Mucosa of rectum (tissue), 2 donors: ENCODE data around the gene FDX1.

Experiments used
- H3K27ac ChIP-seq, 2 donors: one replicate each; pipeline ENCODE4 v1.7.0; 2013; ENCODE audit warnings: inconsistent platforms in 2 of 2, low read depth in 2 of 2, low read length in 2 of 2
- H3K27me3 ChIP-seq, 2 donors: one replicate each; pipeline ENCODE4 v1.7.0; 2013; ENCODE audit warnings: low read length in 2 of 2; ENCODE audit not compliant: control insufficient read depth in 2 of 2, insufficient read depth in 2 of 2
- H3K36me3 ChIP-seq, 2 donors: one replicate each; pipeline ENCODE4 v1.7.0; 2013; ENCODE audit warnings: low read length in 2 of 2; ENCODE audit not compliant: control insufficient read depth in 2 of 2, insufficient read depth in 2 of 2
- H3K4me1 ChIP-seq, 2 donors: one replicate each; pipeline ENCODE4 v1.7.0; 2013; ENCODE audit warnings: low read length in 2 of 2, mild to moderate bottlenecking in 1 of 2; ENCODE audit not compliant: control insufficient read depth in 2 of 2, insufficient read depth in 2 of 2
- H3K4me3 ChIP-seq, 2 donors: one replicate each; pipeline ENCODE4 v1.7.0; 2013; ENCODE audit warnings: low read length in 2 of 2
- H3K9ac ChIP-seq, 2 donors: one replicate each; pipeline ENCODE4 v1.7.0; 2013; ENCODE audit warnings: low read length in 2 of 2, low read depth in 1 of 2, mild to moderate bottlenecking in 1 of 2
- H3K9me3 ChIP-seq, 2 donors: one replicate each; pipeline ENCODE4 v1.7.0; 2013; ENCODE audit warnings: low read length in 2 of 2; ENCODE audit not compliant: control insufficient read depth in 2 of 2
- donor health status: healthy.
- donor health status: Normal muscosa, but diverticular disease.

FDX1 gene

DNA sequence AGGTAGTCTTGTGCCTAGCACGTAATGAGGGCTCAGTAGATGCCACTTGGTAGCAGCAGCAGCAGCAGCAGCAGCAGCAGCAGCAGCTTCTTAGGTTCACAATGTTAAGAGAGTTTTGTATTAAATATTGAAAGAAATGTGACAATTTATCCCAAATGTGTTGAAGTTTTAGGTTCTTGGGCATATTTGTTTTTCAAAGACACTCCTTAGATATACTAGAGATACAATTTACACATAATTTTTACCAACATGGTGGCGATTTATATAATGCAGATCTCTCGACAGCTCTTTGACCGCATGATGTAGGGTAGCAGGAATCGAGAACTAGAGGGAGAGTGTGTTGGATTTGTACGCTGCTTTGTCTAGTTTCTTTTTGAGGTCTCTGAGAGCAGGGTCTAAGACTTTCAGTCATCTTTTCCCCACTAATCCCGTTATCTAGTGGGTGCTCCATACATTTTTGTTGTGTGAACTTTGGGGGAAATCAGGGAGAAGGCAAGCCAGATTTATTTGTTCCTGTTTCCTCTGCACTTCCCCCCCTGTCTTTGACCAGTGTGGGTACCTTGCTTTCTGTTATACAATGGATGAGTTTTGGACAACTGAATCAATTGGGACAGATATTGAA, 1.4 kb downstream of the FDX1 start:
- H3K9me3 ChIP-seq = no peaks in the 10 kb centered on the region
- H3K4me1 ChIP-seq = peaks cover 16 to 19% of the 10 kb centered on the region in 2 donors
- H3K4me3 ChIP-seq = peak overlapping the region; percentile 80 to 92
- peak overlapping the region; percentile 77 to 87 for H3K27ac ChIP-seq
- peak overlapping the region; percentile 83 to 84 for H3K9ac ChIP-seq
- no peaks in the 10 kb centered on the region for H3K27me3 ChIP-seq
- H3K36me3 ChIP-seq = no peaks in the 10 kb centered on the region

DNA sequence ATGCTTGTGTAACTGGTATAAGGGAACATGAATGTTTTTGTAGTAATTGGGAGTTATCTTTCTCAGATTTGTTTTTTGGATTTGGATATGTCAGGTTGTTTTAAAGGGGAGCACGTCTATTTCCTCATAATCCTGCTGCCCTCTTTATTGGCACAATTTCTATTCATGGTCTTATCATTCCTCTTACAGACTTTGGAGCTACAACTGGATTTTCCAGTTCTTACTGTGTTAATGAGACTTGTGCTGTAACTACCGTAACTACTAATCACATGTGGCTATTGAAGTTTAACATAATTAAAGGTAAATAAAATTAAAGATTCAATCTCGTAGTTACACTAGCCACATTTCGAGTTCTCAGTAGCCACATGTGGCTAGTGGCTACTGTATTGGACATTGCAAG, 1.9 kb downstream of the FDX1 start:
- Histone ChIP-seq H3K27me3 (no peaks in the 10 kb centered on the region), H3K4me3 (peak overlapping the region; percentile 80 to 92), H3K4me1 (peaks cover 16 to 19% of the 10 kb centered on the region in 2 donors), H3K36me3 (no peaks in the 10 kb centered on the region), H3K9ac (peak overlapping the region; percentile 52 to 83), H3K27ac (peak overlapping the region; percentile 77 to 87), H3K9me3 (no peaks in the 10 kb centered on the region)

GRCh38 chr11:110432713-110433392, 3.1 kb downstream of the FDX1 start:
- H3K9ac ChIP-seq = no peak overlapping the region
- H3K4me1 ChIP-seq = peaks cover 16 to 19% of the 10 kb centered on the region in 2 donors
- H3K27ac ChIP-seq = no peak overlapping the region
- H3K36me3 ChIP-seq = peaks cover 0 to 6% of the 10 kb centered on the region in 2 donors
- H3K4me3 ChIP-seq = no peak overlapping the region
- no peaks in the 10 kb centered on the region for H3K9me3 ChIP-seq
- H3K27me3 ChIP-seq = no peaks in the 10 kb centered on the region

- peaks cover 0 to 10% of the 10 kb centered on the region in 2 donors for H3K36me3 ChIP-seq
- H3K9me3 ChIP-seq = no peaks in the 10 kb centered on the region
- no peak overlapping the region for H3K4me3 ChIP-seq
- no peak overlapping the region for H3K9ac ChIP-seq
- H3K4me1 ChIP-seq = peaks cover 16 to 19% of the 10 kb centered on the region in 2 donors
- no peaks in the 10 kb centered on the region for H3K27me3 ChIP-seq
- H3K27ac ChIP-seq = no peak overlapping the region
Measured at GRCh38 chr11:110433393-110434333, 3.9 kb downstream of the FDX1 start.

GRCh38 chr11:110434952-110435779, 5.4 kb downstream of the FDX1 start:
- H3K4me3 ChIP-seq = no peak overlapping the region
- H3K9me3 ChIP-seq = no peaks in the 10 kb centered on the region
- peaks cover 0 to 10% of the 10 kb centered on the region in 2 donors for H3K36me3 ChIP-seq
- no peak overlapping the region for H3K9ac ChIP-seq
- H3K27me3 ChIP-seq = no peaks in the 10 kb centered on the region
- H3K4me1 ChIP-seq = peaks cover 14 to 19% of the 10 kb centered on the region in 2 donors
- no peak overlapping the region for H3K27ac ChIP-seq

GRCh38 chr11:110435780-110436717, 6.3 kb downstream of the FDX1 start:
- H3K9me3 ChIP-seq = no peaks in the 10 kb centered on the region
- peaks cover 10 to 19% of the 10 kb centered on the region in 2 donors for H3K4me1 ChIP-seq
- no peak overlapping the region for H3K4me3 ChIP-seq
- H3K27ac ChIP-seq = no peak overlapping the region
- H3K36me3 ChIP-seq = peaks cover 2 to 11% of the 10 kb centered on the region in 2 donors
- no peaks in the 10 kb centered on the region for H3K27me3 ChIP-seq
- H3K9ac ChIP-seq = no peak overlapping the region

DNA sequence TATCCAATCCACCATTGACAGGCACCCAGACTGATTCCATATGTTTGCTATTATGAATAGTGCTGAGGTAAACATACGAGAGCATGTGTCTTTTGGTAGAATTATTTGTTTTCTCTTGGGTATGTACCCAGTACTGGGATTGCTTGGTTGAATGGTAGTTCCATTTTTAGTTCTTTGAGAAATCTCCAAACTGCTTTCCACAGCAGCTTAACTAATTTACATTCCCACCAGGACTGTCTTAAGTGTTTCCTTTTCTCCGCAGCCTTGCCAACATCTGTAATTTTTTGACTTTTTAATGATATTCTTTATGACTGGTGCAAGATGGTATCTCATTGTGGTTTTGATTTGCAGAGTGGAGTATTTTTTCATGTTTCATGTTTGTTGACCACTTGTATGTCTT, 8.3 kb downstream of the FDX1 start:
- no peak overlapping the region for H3K9ac ChIP-seq
- H3K27me3 ChIP-seq = no peaks in the 10 kb centered on the region
- peaks cover 0 to 2% of the 10 kb centered on the region in 2 donors for H3K9me3 ChIP-seq
- H3K27ac ChIP-seq = no peak overlapping the region
- H3K36me3 ChIP-seq = peaks cover 2 to 18% of the 10 kb centered on the region in 2 donors
- no peak overlapping the region for H3K4me3 ChIP-seq
- peaks cover 0 to 3% of the 10 kb centered on the region in 2 donors for H3K4me1 ChIP-seq

- peaks cover 2 to 8% of the 10 kb centered on the region in 2 donors for H3K36me3 ChIP-seq
- H3K4me3 ChIP-seq = no peak overlapping the region
- H3K9me3 ChIP-seq = peaks cover 0 to 2% of the 10 kb centered on the region in 2 donors
Measured at GRCh38 chr11:110445437-110445836, 15.7 kb downstream of the FDX1 start.

GRCh38 chr11:110446061-110446460, 16.3 kb downstream of the FDX1 start:
- Histone ChIP-seq H3K27me3 (no peaks in the 10 kb centered on the region), H3K9me3 (peaks cover 0 to 2% of the 10 kb centered on the region in 2 donors), H3K4me1 (no peaks in the 10 kb centered on the region), H3K9ac (no peak overlapping the region), H3K27ac (no peak overlapping the region), H3K36me3 (peaks cover 0 to 7% of the 10 kb centered on the region in 2 donors), H3K4me3 (no peak overlapping the region)

More at GRCh38 chr11:110445437-110445836, 15.7 kb downstream of the FDX1 start:
- Histone ChIP-seq H3K27ac (no peak overlapping the region), H3K27me3 (no peaks in the 10 kb centered on the region), H3K9ac (no peak overlapping the region), H3K4me1 (no peaks in the 10 kb centered on the region)
